PC-9 (cell line): Measurements from ENCODE around the gene SDK2. TPM values are rescaled to one million over a fixed set of nuclear protein-coding genes. Genes with fewer than 3 reads are reported as not detected.

ENCODE experiments used
- BruUV-seq: library from RNA; stranded (reverse); fragments of 400-500 nt; replicated peaks from 2 replicates; lab custom pipeline; 2021; lab: Mats Ljungman, UMichigan
- CTCF ChIA-PET: fragments of 300-600 bp; sonication (Branson Sonifier 250); formaldehyde crosslinking; loops from one replicate; lab custom pipeline; 2022; ENCODE audit warnings: antibody characterized with exemption; lab: Charles Lee
- POLR2A ChIA-PET: fragments of 300-600 bp; sonication (Branson Sonifier 250); formaldehyde crosslinking; loops from one replicate; lab custom pipeline; 2022; ENCODE audit warnings: antibody characterized with exemption; ENCODE audit not compliant: unreplicated experiment; lab: Charles Lee
- DNase-seq, 2 experiments: peaks; one replicate each; pipeline versions ENCODE4 v3.0.0 to v3.0.0-alpha.2; 2015 to 2022; ENCODE audit warnings: mixed read lengths in 1 of 2
- H2AFZ ChIP-seq: fragments of 200-600 bp; sonication (generic); 2 replicates; pipeline ENCODE4 v1.8.1; 2017; ENCODE audit warnings: antibody characterized with exemption
- H3F3A ChIP-seq: fragments of 200-600 bp; sonication (generic); 2 replicates; pipeline ENCODE4 v1.8.1; 2017; ENCODE audit warnings: antibody characterized with exemption, mild to moderate bottlenecking, low read depth; ENCODE audit not compliant: insufficient read depth
- H3K27ac ChIP-seq: fragments of 200-600 bp; sonication (generic); 2 replicates; pipeline ENCODE4 v1.6.1; 2016; ENCODE audit warnings: mixed run types
- H3K27me3 ChIP-seq: fragments of 200-600 bp; sonication (generic); 2 replicates; pipeline ENCODE4 v1.6.1; 2016; ENCODE audit warnings: low read depth, mixed run types; ENCODE audit not compliant: insufficient read depth
- H3K36me3 ChIP-seq: fragments of 200-600 bp; sonication (generic); 2 replicates; pipeline ENCODE4 v1.6.1; 2016; ENCODE audit warnings: low read depth, mixed run types
- H3K4me1 ChIP-seq: fragments of 200-600 bp; sonication (generic); replicated peaks from 2 replicates; pipeline ENCODE4 v1.6.1; 2016; ENCODE audit warnings: mixed run types; ENCODE audit not compliant: insufficient read depth
- H3K4me2 ChIP-seq: fragments of 200-600 bp; sonication (generic); 2 replicates; pipeline ENCODE4 v1.6.1; 2017; ENCODE audit warnings: mixed run types
- H3K4me3 ChIP-seq: fragments of 200-600 bp; sonication (generic); 2 replicates; pipeline ENCODE4 v1.6.1; 2016; ENCODE audit warnings: mixed run types
- H3K79me2 ChIP-seq: fragments of 200-600 bp; sonication (generic); 2 replicates; pipeline ENCODE4 v1.6.1; 2017; ENCODE audit warnings: low read depth, mixed run types
- H3K9me2 ChIP-seq: fragments of 200-600 bp; sonication (generic); 2 replicates; pipeline ENCODE4 v1.8.1; 2017; ENCODE audit warnings: mild to moderate bottlenecking; ENCODE audit not compliant: insufficient read depth
- H3K9me3 ChIP-seq: fragments of 200-600 bp; sonication (generic); 2 replicates; pipeline ENCODE4 v1.8.1; 2016; ENCODE audit warnings: low read depth; ENCODE audit not compliant: insufficient read depth
- H4K20me1 ChIP-seq: fragments of 200-600 bp; sonication (generic); 2 replicates; pipeline ENCODE4 v1.8.1; 2017; ENCODE audit not compliant: insufficient read depth
- CTCF ChIP-seq: fragments of 200-600 bp; sonication (generic); conservative IDR thresholded peaks from 2 replicates; pipeline ENCODE4 v1.6.1; 2017; ENCODE audit warnings: mixed run types, antibody characterized with exemption, mild to moderate bottlenecking, moderate library complexity
- EZH2 ChIP-seq: fragments of 200-600 bp; sonication (generic); IDR thresholded peaks from 2 replicates; pipeline ENCODE4 v1.8.0; 2017; ENCODE audit warnings: antibody characterized with exemption, low read depth
- intact Hi-C: fragments of 100-400 bp; cut with micrococcal nuclease; formaldehyde crosslinking; loops from one replicate; pipeline ENCODE4 v1.10.0; 2022; ENCODE audit not compliant: unreplicated experiment
- total RNA-seq: library from RNA; stranded (reverse); gene quantifications from 2 replicates; pipeline ENCODE4 v1.2.3, GENCODE V29; 2021

SDK2 gene
- total RNA-seq, 1 experiment from 2014 or later = 0.04 TPM

GRCh38 chr17:73369111-73369521, 275.1 kb downstream of the SDK2 start:
- Histone ChIP-seq H3K9me3 (no peaks in the 10 kb centered on the region), H3K9me2 (no peaks in the 10 kb centered on the region), H3K27me3 (peaks cover 24% of the 10 kb centered on the region), H3K4me1 (no peaks in the 10 kb centered on the region), H3K36me3 (no peaks in the 10 kb centered on the region), H3K4me2 (no peak overlapping the region), H3F3A (no peaks in the 10 kb centered on the region), H2AFZ (no peak overlapping the region), H3K4me3 (no peak overlapping the region), H3K79me2 (no peaks in the 10 kb centered on the region), H4K20me1 (no peaks in the 10 kb centered on the region; the same call in 1 of the 2 replicates), H3K27ac (no peak overlapping the region)
- CTCF ChIA-PET = no interaction called here
- no peak for DNase-seq
- TF ChIP-seq CTCF (no peak), EZH2 (no peak)
- no TSS peak for BruUV-seq
- POLR2A ChIA-PET = no interaction called here
- intact Hi-C loops = loop anchor here (5.0 kb wide), 1 partner anchor 807 kb away; no protein-coding TSS in a partner anchor

- no peaks in the 10 kb centered on the region for H3K36me3 ChIP-seq
- intact Hi-C loops = loop anchor here (5.0 kb wide), 1 partner anchor 806 kb away; no protein-coding TSS in a partner anchor
- DNase-seq = no peak
- no peak overlapping the region for H3K4me2 ChIP-seq
- H3K79me2 ChIP-seq = no peaks in the 10 kb centered on the region
- H3K9me2 ChIP-seq = no peaks in the 10 kb centered on the region
- TF ChIP-seq EZH2 (no peak), CTCF (no peak)
- no peak overlapping the region for H3K4me3 ChIP-seq
- CTCF ChIA-PET = interaction anchor here (0.6 to 0.7 kb wide), 2 partner anchors 63 to 80 kb away, joined by 3 read pairs; no protein-coding TSS in a partner anchor
- no peaks in the 10 kb centered on the region for H3F3A ChIP-seq
- H3K9me3 ChIP-seq = no peaks in the 10 kb centered on the region
- POLR2A ChIA-PET = no interaction called here
- H2AFZ ChIP-seq = no peak overlapping the region
- H3K27me3 ChIP-seq = peaks cover 22% of the 10 kb centered on the region
- H4K20me1 ChIP-seq = no peaks in the 10 kb centered on the region; the same call in 1 of the 2 replicates
- no peak overlapping the region for H3K27ac ChIP-seq
- no peaks in the 10 kb centered on the region for H3K4me1 ChIP-seq
- BruUV-seq = no TSS peak
Measured at GRCh38 chr17:73368085-73368631, 276.1 kb downstream of the SDK2 start.

DNA sequence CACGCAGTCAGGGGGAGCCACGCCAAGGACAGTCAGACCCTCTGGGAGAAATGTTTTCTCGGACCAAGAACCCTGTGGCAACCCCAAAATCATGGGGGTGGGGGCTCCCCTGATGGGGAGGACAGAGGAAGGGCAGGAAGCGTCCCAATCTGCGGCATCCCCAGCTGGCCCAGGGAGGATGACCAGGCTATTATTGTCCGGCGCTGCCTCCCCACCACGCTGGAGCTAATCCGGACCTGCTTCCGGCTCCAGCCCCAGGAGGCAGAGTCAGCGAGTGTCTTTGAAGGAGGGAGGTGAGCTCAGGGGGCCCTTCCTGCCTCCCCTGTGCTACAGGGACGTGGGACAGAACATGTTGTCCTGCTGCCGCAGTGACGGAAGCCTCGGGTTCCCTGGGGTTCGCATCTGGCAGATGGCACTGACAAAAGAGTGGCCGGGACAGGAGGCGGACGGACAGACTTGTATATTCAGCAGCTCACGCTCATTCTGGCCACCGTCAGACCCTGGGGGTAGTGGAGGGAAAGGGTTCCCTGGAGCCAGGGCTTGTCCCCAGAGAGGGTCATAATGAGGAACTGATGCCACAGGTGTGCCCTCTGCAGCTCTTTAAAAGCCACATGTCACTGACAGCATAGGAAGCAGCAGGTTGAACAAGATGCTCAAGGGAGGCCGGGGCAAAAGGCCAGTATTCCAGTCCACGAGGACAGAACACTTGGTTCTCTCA, 278.2 kb downstream of the SDK2 start:
- Histone ChIP-seq H4K20me1 (no peaks in the 10 kb centered on the region), H3K4me3 (no peak overlapping the region), H3K27me3 (peaks cover 4% of the 10 kb centered on the region; the same call in 1 of the 2 replicates), H2AFZ (no peak overlapping the region), H3K36me3 (no peaks in the 10 kb centered on the region), H3F3A (no peaks in the 10 kb centered on the region), H3K9me3 (no peaks in the 10 kb centered on the region), H3K9me2 (no peaks in the 10 kb centered on the region), H3K4me1 (no peaks in the 10 kb centered on the region), H3K27ac (no peak overlapping the region), H3K4me2 (no peak overlapping the region), H3K79me2 (no peaks in the 10 kb centered on the region)
- ChIA-PET POLR2A (no interaction called here), CTCF (interaction anchor here (0.6 kb wide), 1 partner anchor 55 kb away, joined by 3 read pairs; no protein-coding TSS in a partner anchor)
- no TSS peak for BruUV-seq
- no peak for DNase-seq
- intact Hi-C loops = loop anchor here (5.0 kb wide), 1 partner anchor 804 kb away; no protein-coding TSS in a partner anchor
- TF ChIP-seq EZH2 (no peak), CTCF (no peak)
